Right renal cortex interstitium (tissue), 3 donors: ENCODE results near the gene STIL. TPM values are rescaled to one million over a fixed set of nuclear protein-coding genes. Genes with fewer than 3 reads are reported as not detected.

Source experiments
- DNase-seq, 3 donors: peaks; one replicate each; pipeline ENCODE4 v3.0.0-alpha.2; 2013; ENCODE audit warnings: low read depth in 3 of 3, low spot score in 2 of 3
- polyA plus RNA-seq, 3 donors: library from polyadenylated mRNA; unstranded; fragments of 120-200 nt; gene quantifications; one replicate each; pipeline ENCODE4 v1.2.1, GENCODE V29; 2013; ENCODE audit not compliant: insufficient read length in 3 of 3

STIL gene
- polyA plus RNA-seq, 3 donors, result 9.0 to 9.5 (median 9.3) TPM

DNA sequence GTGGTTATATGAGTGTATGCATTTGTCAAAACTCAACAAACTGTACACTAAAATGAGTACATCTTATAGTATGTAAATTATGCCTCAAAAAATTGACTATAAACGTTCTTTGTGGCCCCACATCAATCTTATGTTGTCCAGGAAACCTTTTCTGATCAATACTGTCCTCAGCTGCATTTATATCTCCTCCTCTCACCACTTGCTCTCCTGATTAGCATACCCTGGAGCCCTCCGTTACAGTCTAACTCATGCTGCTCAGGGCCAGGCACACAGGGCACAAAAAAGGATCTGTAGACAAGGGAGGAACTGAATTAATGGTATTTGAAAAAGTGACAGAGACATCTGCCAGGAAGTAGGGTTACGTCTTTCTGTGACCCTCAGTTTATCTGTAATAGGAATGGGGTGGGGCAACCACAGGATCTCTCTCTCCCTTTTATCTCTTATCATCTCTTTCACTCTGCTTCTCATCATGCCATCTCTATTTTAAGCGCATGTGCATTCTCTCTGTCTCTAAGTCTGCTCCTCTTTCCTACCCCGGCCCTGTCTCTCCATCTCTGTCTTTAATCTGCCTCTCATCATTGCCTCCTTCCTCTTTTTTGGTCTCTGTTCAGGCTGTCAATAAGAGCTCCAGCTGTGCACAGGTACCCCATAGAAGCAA, 74.9 kb downstream of the STIL start:
- no peak for DNase-seq

GRCh38 chr1:47235806-47236205, 78.1 kb downstream of the STIL start:
- no peak for DNase-seq

- no peak for DNase-seq
Observed at GRCh38 chr1:47235241-47235681, 78.7 kb downstream of the STIL start.

- no peak for DNase-seq
Observed at GRCh38 chr1:47233186-47233585, 80.8 kb downstream of the STIL start.

- DNase-seq, result no peak
Observed at GRCh38 chr1:47232187-47232874, 81.6 kb downstream of the STIL start, which contains the start of gene TAL1. TSS of gene TAL1 (minus strand) at chr1:47232225. CDS start at chr1:47225888, 6,337 bp downstream.

- no peak for DNase-seq
Observed at GRCh38 chr1:47231301-47232186, 82.4 kb downstream of the STIL start.

GRCh38 chr1:47230692-47231300, 83.2 kb downstream of the STIL start:
- no peak for DNase-seq

DNA sequence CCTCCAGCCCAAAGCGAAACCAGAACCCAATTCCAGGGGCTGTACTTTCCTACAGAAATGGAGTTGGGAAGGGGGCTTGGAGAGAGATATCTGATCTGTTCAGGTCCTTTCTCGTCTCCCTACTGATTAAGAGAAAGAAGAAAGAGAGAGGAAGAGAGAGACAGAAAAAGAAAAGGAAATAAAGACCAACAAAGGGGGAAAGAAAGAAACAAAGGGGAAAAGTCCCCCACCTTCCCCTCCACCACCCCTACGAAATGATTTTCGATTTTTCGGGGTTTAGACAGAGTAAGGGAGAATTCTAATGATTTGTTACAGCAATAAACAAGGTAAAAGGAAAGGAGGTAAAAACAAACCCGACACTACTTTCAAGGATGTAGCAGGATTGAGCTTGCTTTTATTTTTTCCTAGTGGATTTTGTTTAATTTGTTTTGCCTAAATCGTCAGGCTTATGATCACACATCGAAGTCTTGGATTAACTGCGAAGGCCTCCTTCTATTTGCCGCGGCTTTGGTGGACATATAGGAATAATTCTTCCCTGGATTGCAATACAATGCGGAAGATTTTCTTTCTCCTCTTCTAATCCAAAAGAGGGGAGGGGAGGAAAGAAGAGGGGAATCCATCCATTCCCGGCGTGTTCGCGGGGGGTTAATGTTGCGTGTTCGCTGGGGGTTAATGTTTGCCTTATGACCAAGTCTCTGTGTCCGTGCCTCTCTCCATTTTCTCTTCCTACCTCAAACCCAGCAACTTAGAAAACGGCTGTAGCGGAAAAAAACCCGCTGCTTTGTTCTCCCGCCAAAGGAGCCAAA, 83.9 kb downstream of the STIL start:
- DNase-seq, result no peak

DNA sequence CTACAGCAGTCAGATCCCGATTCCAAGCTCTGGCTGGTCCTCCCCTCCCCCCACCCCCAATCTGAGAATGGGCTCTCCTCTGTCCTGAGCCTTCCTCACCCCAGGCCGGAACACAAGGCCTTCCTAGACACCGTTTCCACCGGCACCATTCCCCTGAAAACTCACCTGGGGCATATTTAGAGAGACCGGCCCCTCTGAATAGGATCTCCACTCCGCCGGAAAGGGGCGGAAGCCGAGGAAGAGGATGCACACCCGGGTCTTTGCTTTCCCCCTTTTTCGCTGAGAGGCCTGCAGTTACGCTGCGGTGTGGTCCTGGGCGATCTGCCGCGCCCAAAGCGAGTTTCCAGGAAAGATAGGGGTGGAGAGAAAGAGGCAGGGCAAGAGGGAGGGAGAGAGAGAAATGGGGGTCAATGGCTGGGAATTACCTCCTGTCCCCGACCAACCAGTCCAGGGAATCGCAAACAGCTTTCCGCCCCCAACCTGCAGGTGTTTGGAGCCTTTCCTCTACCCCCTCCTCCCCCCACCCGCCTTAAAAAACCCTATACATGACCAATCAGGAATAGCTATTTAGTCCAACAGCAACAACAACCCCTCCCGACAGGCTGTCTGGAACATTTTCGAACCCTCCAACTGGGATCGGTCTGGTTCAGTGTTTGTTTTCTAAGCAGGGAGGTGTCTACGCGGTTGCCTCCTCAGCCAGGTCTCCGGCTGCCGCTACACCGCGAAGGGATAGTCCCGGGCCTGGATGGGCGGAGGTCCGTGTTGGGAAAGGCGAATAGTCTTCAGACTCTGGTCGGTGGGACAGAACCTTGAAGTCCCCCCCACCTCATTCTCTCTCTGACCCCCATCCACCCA, 84.7 kb downstream of the STIL start:
- DNase-seq, result no peak

- DNase-seq, result no peak
Observed at GRCh38 chr1:47228644-47229030, 85.3 kb downstream of the STIL start.

- no peak for DNase-seq
Observed at GRCh38 chr1:47227341-47228232, 86.4 kb downstream of the STIL start.

DNA sequence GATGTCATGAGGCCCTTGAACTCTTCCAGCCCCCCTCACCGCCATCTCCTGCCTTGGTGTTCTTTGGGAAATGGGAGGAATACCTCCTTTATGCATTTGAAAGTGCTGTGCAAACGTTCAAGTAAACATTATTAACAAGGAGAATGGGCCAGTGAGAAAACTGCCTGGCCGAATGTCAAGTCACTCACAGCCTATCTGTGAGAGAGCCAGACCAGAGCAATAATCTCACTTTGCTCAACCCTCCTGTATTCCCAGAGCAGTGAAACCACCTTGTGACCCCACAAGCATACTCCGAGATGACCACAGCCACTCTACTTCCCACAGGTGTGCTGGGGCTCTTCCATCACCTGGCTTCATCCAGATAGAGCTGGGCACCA, 87.1 kb downstream of the STIL start:
- no peak for DNase-seq

- DNase-seq, result no peak
Observed at GRCh38 chr1:47226121-47226838, 87.7 kb downstream of the STIL start.

DNA sequence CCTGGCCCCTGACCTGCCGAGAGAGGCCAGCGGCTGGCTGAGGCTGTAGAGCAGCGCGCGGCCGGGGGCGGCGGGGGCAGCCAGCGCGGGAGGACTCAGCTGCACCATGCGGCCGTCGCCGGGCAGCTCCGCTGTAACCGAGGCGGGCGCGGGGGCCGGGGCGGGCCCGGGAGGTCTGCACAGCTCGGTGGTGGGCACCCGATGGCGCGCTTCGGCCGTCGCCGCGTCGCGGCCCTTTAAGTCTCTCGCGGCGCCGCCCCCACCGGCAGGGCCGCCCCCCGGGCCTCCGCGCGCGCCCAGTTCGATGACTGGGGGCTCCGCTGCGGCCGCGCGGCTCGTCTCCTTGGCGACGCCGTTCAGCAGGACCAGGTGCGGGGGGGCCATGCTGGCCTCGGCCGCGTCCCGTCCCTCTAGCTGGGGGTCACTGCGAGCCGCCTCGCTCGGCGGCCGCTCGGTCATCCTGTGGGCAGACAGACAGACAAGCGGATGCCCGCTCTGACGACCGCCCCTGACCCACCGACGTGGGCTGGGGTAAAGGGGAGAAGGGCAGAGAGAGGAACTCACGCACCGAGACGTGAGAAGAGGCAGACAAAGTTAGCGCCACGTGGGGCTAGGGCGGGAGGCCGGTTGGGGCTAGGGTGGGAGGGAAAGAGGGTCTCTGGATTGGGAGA, 88.4 kb downstream of the STIL start:
- no peak for DNase-seq

DNA sequence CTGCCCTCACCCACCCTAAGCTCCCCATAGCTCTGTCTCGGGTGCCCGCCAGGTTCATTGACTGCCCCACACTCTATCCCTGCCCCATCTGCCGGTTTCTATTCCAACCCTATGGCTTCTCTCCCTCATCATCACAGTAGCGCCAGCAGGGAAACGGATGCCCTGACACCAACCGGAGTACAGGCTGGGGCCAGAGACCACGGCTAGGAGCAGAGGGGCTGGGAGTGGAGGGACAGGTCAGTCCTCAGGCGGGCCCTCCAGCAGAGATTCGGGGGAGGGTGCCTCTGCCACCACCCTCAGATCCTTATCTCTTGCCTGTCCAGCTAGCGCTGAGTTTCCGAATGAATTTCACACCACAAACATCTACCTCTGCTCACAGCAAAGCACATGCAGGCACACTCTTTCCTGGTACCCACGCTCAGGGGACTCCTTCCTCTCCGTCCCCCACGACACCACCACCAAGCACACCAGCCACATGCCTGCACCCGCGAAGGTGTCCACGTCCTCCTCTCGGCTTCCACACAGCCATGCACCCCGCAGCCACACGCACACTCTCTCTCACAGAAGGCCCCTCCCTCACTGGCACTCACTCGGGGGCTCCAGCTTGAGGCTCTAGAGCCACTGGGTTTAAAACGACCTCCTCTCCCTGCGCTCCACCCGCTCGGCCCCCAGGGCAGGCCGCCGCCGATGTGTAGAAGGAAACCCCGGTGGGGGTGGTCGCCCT, 89.1 kb downstream of the STIL start:
- no peak for DNase-seq

GRCh38 chr1:47223921-47224675, 89.8 kb downstream of the STIL start:
- no peak for DNase-seq
